ENCODE data around the gene KCTD20.

GRCh38 chr6:36484736-36485135, 41.9 kb downstream of the KCTD20 start:
- no peak for TF ChIP-seq CTCF (IDR thresholded peaks at IDR 0.05; ENCODE audit: poor library complexity, severe bottlenecking)
- no peak for TF ChIP-seq SMC3 (conservative IDR thresholded peaks at IDR 0.05; ENCODE audit: poor library complexity)
- TF ChIP-seq EP300 (conservative IDR thresholded peaks at IDR 0.05; ENCODE audit: poor library complexity, severe bottlenecking): no peak
- TF ChIP-seq RAD21 (conservative IDR thresholded peaks at IDR 0.05): no peak
